Head of caudate nucleus (tissue), 42 donors: ENCODE measurements around the gene ZNF514.
A peak's percentile ranks its signal among the peaks of the same experiment; 100 is the strongest.
"Not testable (repeated sequence)": the region's sequence is repeated elsewhere in the genome, so short reads cannot be mapped to it uniquely, and the experiment has no call there.

ENCODE experiments used
- DNase-seq, 42 donors: peaks; one replicate each; pipeline versions ENCODE4 v3.0.0 to v3.0.0-alpha.2; 2020 to 2021; ENCODE audit warnings: mixed read lengths in 7 of 42
- intact Hi-C: fragments of 100-400 bp; cut with DNase I; formaldehyde crosslinking; loops from one replicate; pipeline ENCODE4 v1.15.0; 2022

The ZNF514 gene

GRCh38 chr2:95159690-95160449 lies at the start of gene ZNF514:
ZNF514 (minus strand) TSS chr2:95159848; CDS start chr2:95153253, 6,595 bp downstream.
- intact Hi-C loops = loop anchor here (5.0 kb wide), 1 partner anchor 38 kb away; the partner anchor contains the start of gene MRPS5
- DNase-seq = peak; percentile 42 to 93 (median 84)

GRCh38 chr2:95208106-95208505 lies 48.5 kb upstream of the ZNF514 start:
- intact Hi-C loops = no loop called here
- no peak for DNase-seq

- intact Hi-C loops = no loop called here
- peak; percentile 78 to 97 (median 94) for DNase-seq
Observed at GRCh38 chr2:95207111-95207961, 47.7 kb upstream of the ZNF514 start, which contains the start of gene ZNF892. ZNF892 (plus strand) TSS chr2:95207521; CDS start chr2:95207816, 295 bp downstream.

- intact Hi-C loops = no loop called here
- DNase-seq = no peak
Observed at GRCh38 chr2:95206096-95206495, 46.4 kb upstream of the ZNF514 start.

DNA sequence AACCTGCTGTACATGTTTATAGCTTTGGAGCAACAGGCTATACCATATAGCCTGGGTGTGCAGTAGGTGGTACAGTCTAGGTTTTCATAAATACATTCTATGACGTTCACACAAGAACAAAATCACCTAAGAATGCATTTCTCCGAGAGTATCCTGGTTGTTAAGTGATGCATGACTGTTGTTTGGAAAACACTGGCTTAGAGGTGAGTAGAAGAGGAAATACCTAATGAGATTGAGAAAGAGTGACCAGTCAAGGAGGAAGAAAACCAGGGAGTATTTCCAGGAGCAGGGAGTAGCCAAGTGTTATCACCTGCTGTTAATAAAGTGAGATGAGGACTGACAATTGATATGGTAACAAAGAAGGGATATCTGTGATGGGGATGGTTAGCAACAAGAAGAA lies 44.7 kb upstream of the ZNF514 start:
- intact Hi-C loops = no loop called here
- no peak for DNase-seq

- no peak for DNase-seq
- intact Hi-C loops = no loop called here
Observed at GRCh38 chr2:95203911-95204310, 44.3 kb upstream of the ZNF514 start.

DNA sequence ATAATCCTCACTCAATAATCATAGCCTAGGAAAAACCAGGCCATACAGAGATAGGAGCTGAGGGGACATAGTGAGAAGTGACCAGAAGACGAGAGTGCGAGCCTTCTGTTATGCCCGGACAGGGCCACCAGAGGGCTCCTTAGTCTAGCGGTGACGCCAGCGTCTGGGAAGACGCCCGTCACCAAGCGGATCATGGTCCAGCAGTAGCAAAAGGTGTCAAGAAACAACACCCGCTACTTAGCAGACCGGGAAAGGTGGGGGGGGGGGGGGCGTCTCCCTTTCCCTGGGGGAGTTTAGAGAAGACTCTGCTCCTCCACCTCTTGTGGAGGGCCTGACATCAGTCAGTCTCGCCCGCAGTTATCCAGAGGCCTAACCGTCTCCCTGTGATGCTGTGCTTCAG lies 33.3 kb upstream of the ZNF514 start:
- intact Hi-C loops = not testable (repeated sequence)
- peak; percentile 38 to 91 (median 78) for DNase-seq

DNA sequence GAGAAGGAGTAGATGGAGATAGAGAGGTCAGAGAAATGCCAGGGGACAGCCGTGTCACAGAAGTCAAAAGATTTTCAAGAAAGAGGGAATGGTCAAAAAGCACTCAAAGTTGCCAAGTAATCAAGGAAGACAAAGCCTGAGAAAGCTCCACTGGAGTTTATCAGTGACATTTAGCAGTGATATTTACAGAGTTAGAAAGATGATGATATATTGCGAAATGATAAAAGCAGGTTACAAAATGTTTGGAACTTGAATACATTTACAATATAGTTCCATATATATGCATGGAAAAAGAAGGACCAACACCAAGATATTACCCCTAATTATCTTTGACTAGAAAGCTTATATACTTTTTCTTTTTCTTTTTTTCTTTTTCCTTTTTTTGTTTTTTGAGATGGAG lies 26.3 kb upstream of the ZNF514 start:
- intact Hi-C loops = no loop called here
- no peak for DNase-seq

- DNase-seq = no peak
- intact Hi-C loops = no loop called here
Observed at GRCh38 chr2:95185197-95185596, 25.5 kb upstream of the ZNF514 start.

GRCh38 chr2:95181774-95182173 lies 22.1 kb upstream of the ZNF514 start:
- intact Hi-C loops = no loop called here

GRCh38 chr2:95179451-95179850 lies 19.8 kb upstream of the ZNF514 start:
- intact Hi-C loops = no loop called here
- DNase-seq = no peak

More at GRCh38 chr2:95181774-95182173, 22.1 kb upstream of the ZNF514 start:
- DNase-seq = no peak

DNA sequence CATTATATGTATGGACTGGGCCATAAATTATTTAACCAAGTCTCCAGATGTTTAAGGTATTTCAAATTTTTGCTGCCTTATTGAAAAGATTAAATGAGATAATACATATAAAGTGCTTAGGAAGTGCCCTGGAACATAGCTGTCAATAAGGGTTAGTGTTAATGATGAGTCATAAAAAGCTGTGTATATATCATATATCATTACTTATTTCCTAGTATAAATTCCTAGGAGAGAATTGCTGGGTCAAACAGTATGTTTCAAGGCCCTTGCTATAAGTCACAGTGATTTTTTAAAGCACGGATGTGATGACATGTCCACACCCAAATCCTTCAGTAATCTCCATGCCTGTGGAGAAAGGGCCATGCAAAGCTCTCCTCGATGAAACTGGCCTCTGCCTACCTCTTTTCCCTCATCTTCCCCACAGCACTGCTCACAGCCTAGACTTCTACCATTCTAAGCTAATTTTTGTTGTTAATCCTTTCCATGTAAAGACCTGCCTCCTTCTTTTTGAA lies 14.4 kb upstream of the ZNF514 start:
- DNase-seq = no peak
- intact Hi-C loops = no loop called here

DNA sequence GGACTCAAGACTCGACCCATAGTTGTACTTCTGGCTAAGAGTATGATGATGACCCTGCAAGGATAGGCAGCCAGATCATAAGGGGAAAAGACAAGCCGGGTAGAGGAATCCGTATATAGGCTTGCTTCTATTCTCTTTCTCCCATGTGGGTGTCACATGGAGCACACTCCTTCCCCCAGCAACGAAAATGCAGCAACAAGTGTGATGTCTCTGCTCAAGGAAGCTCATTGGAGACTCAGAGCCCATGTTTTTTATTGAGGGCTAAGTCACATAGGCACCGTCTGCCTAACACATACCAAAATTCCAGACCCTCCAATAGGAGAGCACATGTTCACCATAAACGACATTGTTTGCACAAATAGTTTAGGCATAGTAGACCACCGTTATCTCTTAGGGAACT lies 12.3 kb upstream of the ZNF514 start:
- DNase-seq = no peak
- intact Hi-C loops = no loop called here

DNA sequence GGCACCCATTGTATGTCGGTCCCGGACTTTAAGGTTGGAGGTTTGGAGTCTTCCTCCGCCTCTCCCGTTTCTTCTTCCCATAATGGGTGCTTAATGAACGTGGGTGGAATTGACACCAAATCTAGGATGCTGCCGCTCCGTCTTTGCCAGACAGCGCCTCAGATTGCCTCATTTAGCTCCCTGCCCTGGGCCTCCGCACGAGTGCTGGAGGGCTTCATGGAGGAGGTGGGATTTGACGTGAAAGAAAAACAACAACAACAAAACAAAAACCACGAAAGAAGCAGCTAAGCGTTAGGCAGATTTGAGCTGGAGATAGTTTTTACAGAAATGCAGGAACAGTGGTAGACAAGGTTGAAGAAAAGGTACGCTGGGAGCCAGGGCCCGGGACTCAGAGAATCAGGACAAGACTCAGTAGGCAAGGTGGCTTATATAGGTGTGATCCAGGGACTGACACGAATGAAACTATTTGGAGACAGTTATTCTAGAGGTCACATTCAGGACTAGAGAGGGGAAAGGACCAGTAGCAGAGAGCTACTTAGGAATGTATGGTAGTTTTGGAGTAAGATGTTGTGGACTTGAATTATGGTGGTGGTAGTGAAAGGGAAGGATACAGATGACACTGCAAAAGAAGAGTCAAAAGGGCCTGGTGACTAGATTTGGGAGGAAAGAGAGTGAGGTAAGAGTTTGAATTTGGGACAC lies 6.6 kb upstream of the ZNF514 start:
- peak in 1 of 42 donors; percentile 7 for DNase-seq
- intact Hi-C loops = no loop called here

GRCh38 chr2:95165371-95166064 lies 5.9 kb upstream of the ZNF514 start, which contains the start of gene ZNF2:
ZNF2 (plus strand) TSS chr2:95165809; CDS start chr2:95176227, 10,418 bp downstream.
- peak; percentile 94 to 100 (median 98) for DNase-seq
- intact Hi-C loops = no loop called here

GRCh38 chr2:95165030-95165370 lies 5.4 kb upstream of the ZNF514 start:
- intact Hi-C loops = no loop called here
- DNase-seq = no peak

DNA sequence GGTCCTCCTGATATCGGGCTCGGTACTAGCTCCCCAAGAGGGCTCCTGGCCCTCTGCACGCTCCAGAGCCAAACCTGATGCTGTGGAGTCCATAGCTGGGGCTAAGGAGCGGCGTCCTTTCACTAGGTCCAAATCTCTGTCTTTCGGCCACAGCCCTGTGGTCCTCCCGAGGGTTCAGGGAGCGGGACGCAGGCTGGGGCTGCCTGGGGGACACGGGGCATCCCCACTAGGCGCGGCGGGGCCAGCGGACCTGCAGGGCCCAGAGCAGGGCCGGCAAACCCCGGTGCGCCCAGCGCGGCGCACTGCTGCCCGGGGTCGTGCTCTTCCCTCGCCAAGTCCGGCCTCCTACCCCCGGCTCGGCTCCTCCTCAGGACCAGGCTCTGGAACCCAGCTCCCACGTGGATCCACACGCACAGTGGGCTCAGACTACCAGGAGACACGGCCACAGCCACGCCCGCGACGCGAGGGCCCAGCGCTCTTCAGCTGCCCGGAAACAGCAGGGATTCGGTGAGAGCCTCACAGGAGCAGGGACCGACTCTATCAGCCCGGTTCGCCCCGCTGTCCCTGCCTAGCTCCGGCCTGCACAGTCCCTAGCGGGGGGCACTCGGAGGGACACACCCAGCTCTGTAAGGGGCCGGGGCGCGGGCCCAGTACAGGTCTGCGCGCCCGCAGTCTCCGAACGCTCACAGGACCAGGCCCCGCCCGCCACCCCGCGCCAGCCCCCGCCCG lies 593 bp downstream of the ZNF514 start:
- DNase-seq = peak in 40 of 42 donors; percentile 18 to 71 (median 49)
- intact Hi-C loops = loop anchor here (5.0 kb wide), 1 partner anchor 37 kb away; the partner anchor contains the start of gene MRPS5

- DNase-seq = peak in 2 of 42 donors; percentile 4 to 9
Observed at GRCh38 chr2:95158441-95158840, 1.2 kb downstream of the ZNF514 start.

More at GRCh38 chr2:95158441-95158840, 1.2 kb downstream of the ZNF514 start:
- intact Hi-C loops = loop anchor here (5.0 kb wide), 1 partner anchor 36 kb away; the partner anchor contains the start of gene MRPS5
